GM12878 (cell line): Measurements from ENCODE around the gene DOP1A. TPM values are rescaled to one million over a fixed set of nuclear protein-coding genes. Genes with fewer than 3 reads are reported as not detected.

Experiments used
- ATAC-seq: fragments of 200-7000 bp; cut with Tn5 transposase; 3 replicates; pipeline ENCODE4 v1.9.1; 2020; ENCODE audit warnings: mild to moderate bottlenecking, moderate library complexity
- BruUV-seq: library from RNA; stranded (reverse); fragments of 400-500 nt; replicated peaks from 2 replicates; lab custom pipeline; 2021; lab: Mats Ljungman, UMichigan
- CTCF ChIA-PET: fragments of 300-600 bp; sonication (Branson Sonifier 250); formaldehyde crosslinking; extraction: SDS; loops from one replicate; lab custom pipeline; 2021; ENCODE audit warnings: inconsistent platforms; lab: Yijun Ruan, JAX
- POLR2A ChIA-PET: fragments of 350-600 bp; formaldehyde crosslinking; extraction: SDS; loops from one replicate; lab custom pipeline; 2021; ENCODE audit warnings: inconsistent platforms; lab: Charles Lee
- RAD21 ChIA-PET: fragments of 300-600 bp; sonication (Branson Sonifier 250); formaldehyde crosslinking; loops from one replicate; lab custom pipeline; 2023; ENCODE audit warnings: antibody characterized with exemption; ENCODE audit not compliant: unreplicated experiment; lab: Charles Lee
- SMC1A ChIA-PET: fragments of 300-600 bp; sonication (Branson Sonifier 250); formaldehyde crosslinking; loops from one replicate; lab custom pipeline; 2023; ENCODE audit not compliant: unreplicated experiment, uncharacterized antibody; lab: Charles Lee
- DNase-seq: peaks from one replicate; pipeline ENCODE4 v3.0.0-alpha.2; 2011; ENCODE audit warnings: low read depth, low spot score
- FAIRE-seq: peaks from 3 replicates; lab custom pipeline; 2011; peaks lifted over from hg19 to GRCh38; lab: Jason Lieb, UNC
- H2AFZ ChIP-seq: 2 replicates; pipeline ENCODE4 v1.6.0; 2011; ENCODE audit warnings: low read depth, low read length, control low read depth; ENCODE audit not compliant: control insufficient read depth
- H3K27ac ChIP-seq: 2 replicates; pipeline ENCODE4 v1.5.1; 2011; ENCODE audit warnings: control low read depth; ENCODE audit not compliant: control insufficient read depth, insufficient read depth
- H3K27me3 ChIP-seq, 2 experiments: replicated peaks in 1 of 2; 2 replicates each; pipeline versions ENCODE4 v1.6.0 to v1.6.1; 2011; ENCODE audit warnings: low read length in 1 of 2; ENCODE audit not compliant: control insufficient read depth in 2 of 2, insufficient read depth in 2 of 2
- H3K36me3 ChIP-seq, 2 experiments: 2 replicates each; pipeline ENCODE4 v1.5.1; 2011; ENCODE audit warnings: low read length in 1 of 2; ENCODE audit not compliant: control insufficient read depth in 2 of 2, insufficient read depth in 2 of 2
- H3K4me1 ChIP-seq: 2 replicates; pipeline ENCODE4 v1.6.1; 2011; ENCODE audit warnings: mild to moderate bottlenecking, low read length, moderate library complexity, mixed read lengths; ENCODE audit not compliant: control insufficient read depth, insufficient read depth
- H3K4me2 ChIP-seq: 2 replicates; pipeline ENCODE4 v1.6.0; 2011; ENCODE audit warnings: control low read depth; ENCODE audit not compliant: control insufficient read depth, insufficient read depth
- H3K4me3 ChIP-seq: fragments of 200-600 bp; sonication (generic); 2 replicates; pipeline ENCODE4 v1.5.1; 2016
- H3K79me2 ChIP-seq: 2 replicates; pipeline ENCODE4 v1.6.0; 2011; ENCODE audit warnings: low read length; ENCODE audit not compliant: control insufficient read depth, insufficient read depth
- H3K9ac ChIP-seq: 2 replicates; pipeline ENCODE4 v1.8.0; 2011; ENCODE audit warnings: low read length, control low read depth, mixed read lengths; ENCODE audit not compliant: control insufficient read depth, insufficient read depth
- H3K9me3 ChIP-seq: replicated peaks from 3 replicates; pipeline ENCODE4 v1.5.1; 2011; ENCODE audit warnings: mild to moderate bottlenecking, low read length; ENCODE audit not compliant: control insufficient read depth, insufficient read depth
- H4K20me1 ChIP-seq: 2 replicates; pipeline ENCODE4 v1.6.0; 2011; ENCODE audit not compliant: control insufficient read depth, insufficient read depth
- CREM ChIP-seq: IDR thresholded peaks from 2 replicates; pipeline ENCODE4 v1.6.1; 2014; ENCODE audit warnings: antibody characterized with exemption, low read depth
- ETV6 ChIP-seq, 2 experiments: fragments of 450-650 bp in 1 of 2; IDR thresholded peaks in 1 of 2; conservative IDR thresholded peaks in 1 of 2; 2 replicates each; pipeline ENCODE4 v1.6.1; 2014; ENCODE audit warnings: antibody characterized with exemption in 1 of 2, borderline replicate concordance in 1 of 2, low read depth in 1 of 2, mild to moderate bottlenecking in 1 of 2, moderate library complexity in 1 of 2
- MEF2B ChIP-seq: fragments of 450-650 bp; IDR thresholded peaks from 2 replicates; pipeline ENCODE4 v1.6.1; 2018; ENCODE audit warnings: mild to moderate bottlenecking, moderate library complexity; ENCODE audit not compliant: partially characterized antibody, poor library complexity, severe bottlenecking
- MLLT1 ChIP-seq: fragments of 450-650 bp; IDR thresholded peaks from 2 replicates; pipeline ENCODE4 v1.6.1; 2016; ENCODE audit warnings: mild to moderate bottlenecking
- NFXL1 ChIP-seq: fragments of 450-650 bp; IDR thresholded peaks from 2 replicates; pipeline ENCODE4 v1.6.1; 2017; ENCODE audit warnings: antibody characterized with exemption, mild to moderate bottlenecking, borderline replicate concordance
- PML ChIP-seq: IDR thresholded peaks from 2 replicates; pipeline ENCODE4 v1.6.1; 2012; ENCODE audit warnings: low read length, inconsistent platforms
- RELA ChIP-seq: fragments of 450-650 bp; IDR thresholded peaks from 2 replicates; pipeline ENCODE4 v1.8.0; 2014; ENCODE audit warnings: borderline replicate concordance; ENCODE audit not compliant: partially characterized antibody
- SREBF1 ChIP-seq: IDR thresholded peaks from 2 replicates; pipeline ENCODE4 v1.6.1; 2012; ENCODE audit warnings: mild to moderate bottlenecking, low read length
- SRF ChIP-seq, 2 experiments: IDR thresholded peaks; 2 replicates each; pipeline ENCODE4 v1.6.1; 2011; ENCODE audit warnings: low read depth in 2 of 2, low read length in 2 of 2, mild to moderate bottlenecking in 1 of 2, moderate library complexity in 1 of 2
- ZNF24 ChIP-seq: fragments of 450-650 bp; IDR thresholded peaks from 2 replicates; pipeline ENCODE4 v1.6.1; 2017; ENCODE audit warnings: antibody characterized with exemption, mild to moderate bottlenecking
- ZNF384 ChIP-seq: IDR thresholded peaks from 2 replicates; pipeline ENCODE4 v1.6.1; 2012; ENCODE audit warnings: low read depth, mild to moderate bottlenecking, low read length, improper control_type of control experiment, borderline replicate concordance
- WGBS: methylation state at CpG from one replicate; pipeline ENCODE4 v1.1.6; 2016; ENCODE audit warnings: low lambda C conversion rate; ENCODE audit not compliant: insufficient replicate concordance, insufficient coverage; ENCODE audit errors: missing lambda C conversion rate; 5-methylcytosine and 5-hydroxymethylcytosine counted together
- in situ Hi-C: fragments of 300-500 bp; cut with MboI; formaldehyde crosslinking; loops from 9 replicates; pipeline ENCODE4 v1.14.3; 2018; ENCODE audit warnings: mixed read lengths
- intact Hi-C: fragments of 100-400 bp; cut with micrococcal nuclease; formaldehyde crosslinking; loops from one replicate; pipeline ENCODE4 v1.14.2; 2022; ENCODE audit not compliant: unreplicated experiment
- polyA plus RNA-seq, 11 experiments: library from polyadenylated mRNA; depleted of rRNA in 4 of 11; unstranded in 6 of 11; stranded (reverse) in 5 of 11; fragments of >200 nt; fragmentation: Nextera tagmentation in 4 of 11; fragmentation: Illumina TruSeq in 1 of 11; extraction: Ambion mirVana in 4 of 11; extraction: Trizol in 1 of 11; gene quantifications; 1 replicate in 1 of 11; 2 replicates in 10 of 11; pipeline versions ENCODE4 v1.2.1 to v1.2.3, GENCODE V29; 2011 to 2016; ENCODE audit warnings: inconsistent platforms in 2 of 11, missing spikeins in 2 of 11, low read depth in 1 of 11
- total RNA-seq, 4 experiments: library from RNA; depleted of rRNA in 3 of 4; stranded (reverse); fragments of >200 nt in 3 of 4; fragmentation: Illumina TruSeq in 1 of 4; extraction: Trizol in 1 of 4; gene quantifications; 2 replicates each; pipeline versions ENCODE4 v1.2.1 to v1.2.3, GENCODE V29; 2013 to 2021
- TF ChIP-seq, protein P1 (sequence below): fragments of 150-350 bp; IDR thresholded peaks from 2 replicates; pipeline ENCODE4 v1.6.1; 2016; ENCODE audit warnings: low read depth, low read length

Gene DOP1A
- total and polyA plus RNA-seq, 10 of the 15 experiments (the other 5 are each of a cell fraction or from before 2014, with no cell fraction given): 1.9 to 22.9 (median 10.3) TPM

DNA sequence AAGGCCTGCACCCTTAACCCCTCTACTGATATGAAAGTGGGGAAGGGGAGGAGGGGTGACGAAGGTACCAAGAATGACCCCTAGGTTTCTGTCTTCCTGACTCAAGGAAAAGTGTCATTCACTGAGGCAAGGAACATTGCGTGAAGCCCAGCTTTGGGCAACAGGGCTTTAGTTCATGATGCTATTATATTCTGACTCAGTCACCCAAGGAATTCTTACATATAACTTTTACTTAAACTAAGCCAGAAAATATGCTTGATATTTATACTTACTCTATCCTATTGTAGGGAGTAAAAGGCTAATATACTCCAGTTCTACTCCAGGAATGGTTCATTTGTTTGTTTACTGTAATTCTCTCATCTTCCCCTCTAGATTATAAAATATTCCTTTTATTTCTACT, 60.5 kb downstream of the DOP1A start:
- DNase-seq: no peak
- TF ChIP-seq MLLT1 (no peak), ZNF24 (no peak), CREM (no peak), SRF (IDR thresholded peaks at IDR 0.05; ENCODE audit: low read depth in 2 of 2, low read length in 2 of 2) (no peak), ZNF384 (no peak), ETV6 (conservative IDR thresholded peaks at IDR 0.05 in 1 of 2, IDR thresholded peaks at IDR 0.05 in 1 of 2; ENCODE audit: borderline replicate concordance in 1 of 2, low read depth in 1 of 2) (no peak), MEF2B (no peak), PML (no peak), SREBF1 (no peak), NFXL1 (no peak), RELA (no peak)
- TF ChIP-seq, protein P1, sequence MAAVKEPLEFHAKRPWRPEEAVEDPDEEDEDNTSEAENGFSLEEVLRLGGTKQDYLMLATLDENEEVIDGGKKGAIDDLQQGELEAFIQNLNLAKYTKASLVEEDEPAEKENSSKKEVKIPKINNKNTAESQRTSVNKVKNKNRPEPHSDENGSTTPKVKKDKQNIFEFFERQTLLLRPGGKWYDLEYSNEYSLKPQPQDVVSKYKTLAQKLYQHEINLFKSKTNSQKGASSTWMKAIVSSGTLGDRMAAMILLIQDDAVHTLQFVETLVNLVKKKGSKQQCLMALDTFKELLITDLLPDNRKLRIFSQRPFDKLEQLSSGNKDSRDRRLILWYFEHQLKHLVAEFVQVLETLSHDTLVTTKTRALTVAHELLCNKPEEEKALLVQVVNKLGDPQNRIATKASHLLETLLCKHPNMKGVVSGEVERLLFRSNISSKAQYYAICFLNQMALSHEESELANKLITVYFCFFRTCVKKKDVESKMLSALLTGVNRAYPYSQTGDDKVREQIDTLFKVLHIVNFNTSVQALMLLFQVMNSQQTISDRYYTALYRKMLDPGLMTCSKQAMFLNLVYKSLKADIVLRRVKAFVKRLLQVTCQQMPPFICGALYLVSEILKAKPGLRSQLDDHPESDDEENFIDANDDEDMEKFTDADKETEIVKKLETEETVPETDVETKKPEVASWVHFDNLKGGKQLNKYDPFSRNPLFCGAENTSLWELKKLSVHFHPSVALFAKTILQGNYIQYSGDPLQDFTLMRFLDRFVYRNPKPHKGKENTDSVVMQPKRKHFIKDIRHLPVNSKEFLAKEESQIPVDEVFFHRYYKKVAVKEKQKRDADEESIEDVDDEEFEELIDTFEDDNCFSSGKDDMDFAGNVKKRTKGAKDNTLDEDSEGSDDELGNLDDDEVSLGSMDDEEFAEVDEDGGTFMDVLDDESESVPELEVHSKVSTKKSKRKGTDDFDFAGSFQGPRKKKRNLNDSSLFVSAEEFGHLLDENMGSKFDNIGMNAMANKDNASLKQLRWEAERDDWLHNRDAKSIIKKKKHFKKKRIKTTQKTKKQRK: no peak
- TF ChIP-seq, all 136 proteins: peak for 0
- Histone ChIP-seq H3K9me3 (no peaks in the 10 kb centered on the region), H4K20me1 (no peaks in the 10 kb centered on the region), H3K36me3 (peaks cover 7 to 28% of the 10 kb centered on the region in 2 experiments), H3K27ac (no peak overlapping the region), H3K4me1 (no peaks in the 10 kb centered on the region), H3K27me3 (no peaks in the 10 kb centered on the region), H3K79me2 (no peaks in the 10 kb centered on the region), H2AFZ (no peak overlapping the region), H3K4me2 (no peak overlapping the region), H3K4me3 (no peak overlapping the region), H3K9ac (no peak overlapping the region)
- no peak for FAIRE-seq
- intact Hi-C loops: no loop called here
- POLR2A ChIA-PET: no interaction called here
- BruUV-seq: no TSS peak
- 100% methylated on average over 2 of the region's 2 CpGs for WGBS
- ATAC-seq: no peak
- SMC1A ChIA-PET: no interaction called here
- RAD21 ChIA-PET: no interaction called here
- in situ Hi-C loops: no loop called here
- CTCF ChIA-PET: no interaction called here
